Measurements from ENCODE around the gene HLA-DMB. TPM values are rescaled to one million over a fixed set of nuclear protein-coding genes. Genes with fewer than 3 reads are reported as not detected.

The HLA-DMB gene
- total RNA-seq, 1 experiment from 2014 or later = 1.7 TPM

DNA sequence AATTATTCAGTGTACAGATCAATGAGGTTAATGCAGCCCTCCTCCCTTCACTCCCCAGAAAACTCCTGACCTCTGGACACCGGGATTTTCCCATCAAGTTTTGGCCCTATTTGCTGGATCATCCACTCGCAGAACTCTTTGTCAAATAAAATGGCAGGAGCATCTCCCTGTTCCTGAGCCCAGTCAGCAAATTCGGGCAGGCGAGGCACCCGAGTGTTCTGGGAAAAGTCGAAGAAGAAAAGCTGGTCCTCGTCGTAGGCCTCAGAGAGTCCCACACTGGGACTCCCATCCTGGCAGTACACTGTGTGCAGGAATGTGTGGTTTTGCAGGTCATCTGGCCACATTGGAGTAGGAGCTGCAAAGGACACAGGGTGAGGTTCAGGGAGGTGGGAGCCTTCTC is 9.6 kb upstream of the HLA-DMB start:
- no peak overlapping the region for H3K4me3 Mint-ChIP-seq
- Histone ChIP-seq H3K18ac (ENCODE audit: insufficient read length, low read depth, low read length) (no peak overlapping the region), H3K4me1 (ENCODE audit: insufficient read depth, low read length) (peaks cover 3% of the 10 kb centered on the region; the same call in 1 of the 2 replicates), H3K23me2 (ENCODE audit: insufficient read length, low read depth, low read length, poor library complexity, severe bottlenecking) (no peaks in the 10 kb centered on the region), H3T11ph (ENCODE audit: low read length) (no peak overlapping the region), H2BK12ac (ENCODE audit: insufficient read length, low read depth, low read length) (no peak overlapping the region), H2BK120ac (ENCODE audit: low read depth, low read length, poor library complexity, severe bottlenecking) (no peak overlapping the region), H3K4ac (ENCODE audit: low read depth, low read length) (no peak overlapping the region), H3K79me2 (ENCODE audit: insufficient read depth, low read length) (no peaks in the 10 kb centered on the region), H4K5ac (ENCODE audit: insufficient read length, low read depth, low read length) (no peak overlapping the region), H2BK15ac (ENCODE audit: low read depth, low read length) (no peak overlapping the region), H4K91ac (ENCODE audit: insufficient read length, low read depth, low read length) (no peak overlapping the region), H3K27ac (ENCODE audit: insufficient read length, low read depth, low read length) (no peak overlapping the region), H2AK5ac (ENCODE audit: insufficient read length, low read length) (no peak overlapping the region), H4K20me1 (ENCODE audit: control insufficient read depth, insufficient read depth, insufficient read length) (no peaks in the 10 kb centered on the region), H3K9me3 (ENCODE audit: control insufficient read depth, low read depth, low read length) (no peaks in the 10 kb centered on the region), H3K27me3 (ENCODE audit: insufficient read depth, low read length) (no peaks in the 10 kb centered on the region), H3K9ac (ENCODE audit: extremely low read depth, insufficient read length, low read length) (no peak overlapping the region), H3K56ac (ENCODE audit: insufficient read length, low read depth, low read length) (no peak overlapping the region), H4K8ac (replicated peaks; ENCODE audit: insufficient read length, low read depth, low read length) (no peak overlapping the region), H3K79me1 (ENCODE audit: insufficient read depth, low read depth, low read length, poor library complexity, severe bottlenecking) (no peaks in the 10 kb centered on the region), H2BK20ac (ENCODE audit: low read depth, low read length, poor library complexity, severe bottlenecking) (no peak overlapping the region), H3K23ac (ENCODE audit: insufficient read length, low read depth, low read length) (no peak overlapping the region), H2AFZ (ENCODE audit: low read length) (no peak overlapping the region), H2BK5ac (ENCODE audit: insufficient read length, low read length) (no peak overlapping the region), H3K14ac (ENCODE audit: insufficient read depth, low read length) (no peak overlapping the region), H3K4me2 (ENCODE audit: insufficient read depth, insufficient read length, low read length) (no peak overlapping the region)
- no peak for DNase-seq
- WGBS (ENCODE audit: extremely low coverage, insufficient read length, low lambda C conversion rate) = no CpG with 5 or more reads among the region's 8 CpGs
- H3K27ac Mint-ChIP-seq = no peak overlapping the region; a peak in 1 of 7 replicates
- H3K27me3 Mint-ChIP-seq (ENCODE audit: low read depth) = no peaks in the 10 kb centered on the region
- no peaks in the 10 kb centered on the region for H3K36me3 Mint-ChIP-seq (ENCODE audit: insufficient read depth in 1 of 3, low read depth in 3 of 3)
- TF ChIP-seq, protein P1, sequence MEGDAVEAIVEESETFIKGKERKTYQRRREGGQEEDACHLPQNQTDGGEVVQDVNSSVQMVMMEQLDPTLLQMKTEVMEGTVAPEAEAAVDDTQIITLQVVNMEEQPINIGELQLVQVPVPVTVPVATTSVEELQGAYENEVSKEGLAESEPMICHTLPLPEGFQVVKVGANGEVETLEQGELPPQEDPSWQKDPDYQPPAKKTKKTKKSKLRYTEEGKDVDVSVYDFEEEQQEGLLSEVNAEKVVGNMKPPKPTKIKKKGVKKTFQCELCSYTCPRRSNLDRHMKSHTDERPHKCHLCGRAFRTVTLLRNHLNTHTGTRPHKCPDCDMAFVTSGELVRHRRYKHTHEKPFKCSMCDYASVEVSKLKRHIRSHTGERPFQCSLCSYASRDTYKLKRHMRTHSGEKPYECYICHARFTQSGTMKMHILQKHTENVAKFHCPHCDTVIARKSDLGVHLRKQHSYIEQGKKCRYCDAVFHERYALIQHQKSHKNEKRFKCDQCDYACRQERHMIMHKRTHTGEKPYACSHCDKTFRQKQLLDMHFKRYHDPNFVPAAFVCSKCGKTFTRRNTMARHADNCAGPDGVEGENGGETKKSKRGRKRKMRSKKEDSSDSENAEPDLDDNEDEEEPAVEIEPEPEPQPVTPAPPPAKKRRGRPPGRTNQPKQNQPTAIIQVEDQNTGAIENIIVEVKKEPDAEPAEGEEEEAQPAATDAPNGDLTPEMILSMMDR (conservative IDR thresholded peaks at IDR 0.05) = no peak
- H3K9me3 Mint-ChIP-seq = no peaks in the 10 kb centered on the region
- peaks cover 22 to 25% of the 10 kb centered on the region in 2 experiments for H3K4me1 Mint-ChIP-seq
